ENCODE data around the gene LHFPL3.

DNA sequence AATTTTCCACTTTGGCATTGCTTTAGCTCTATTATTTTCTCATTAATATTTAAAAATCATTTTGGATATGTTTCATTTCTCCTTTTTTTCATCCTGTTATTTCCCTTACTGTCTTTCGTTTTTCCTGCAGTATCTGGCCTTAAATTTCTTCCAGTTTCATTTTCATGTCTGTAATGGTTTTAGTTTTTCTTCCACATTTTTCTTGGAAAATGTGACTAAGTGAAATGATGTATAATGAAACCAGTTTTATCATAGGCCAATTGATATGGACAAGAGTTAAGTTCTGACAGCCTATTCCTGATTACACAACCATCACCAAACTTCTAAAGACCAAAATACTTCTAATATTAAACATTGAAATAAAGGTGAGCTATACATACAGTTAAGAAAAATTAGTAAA is 158.5 kb downstream of the LHFPL3 start:
- TF ChIP-seq EZH2 (optimal IDR thresholded peaks at IDR 0.05; ENCODE audit: low read depth, low read length): no peak
- no peak for TF ChIP-seq CTCF (IDR thresholded peaks at IDR 0.05; ENCODE audit: low read length)
